Measurements from ENCODE around the gene SPEG.

Gene SPEG

GRCh38 chr2:219459460-219460311 lies 25.0 kb downstream of the SPEG start:
- no peak for DNase-seq
- no peak overlapping the region for H3K27ac ChIP-seq (ENCODE audit: insufficient read depth, low read length, poor library complexity, severe bottlenecking)

DNA sequence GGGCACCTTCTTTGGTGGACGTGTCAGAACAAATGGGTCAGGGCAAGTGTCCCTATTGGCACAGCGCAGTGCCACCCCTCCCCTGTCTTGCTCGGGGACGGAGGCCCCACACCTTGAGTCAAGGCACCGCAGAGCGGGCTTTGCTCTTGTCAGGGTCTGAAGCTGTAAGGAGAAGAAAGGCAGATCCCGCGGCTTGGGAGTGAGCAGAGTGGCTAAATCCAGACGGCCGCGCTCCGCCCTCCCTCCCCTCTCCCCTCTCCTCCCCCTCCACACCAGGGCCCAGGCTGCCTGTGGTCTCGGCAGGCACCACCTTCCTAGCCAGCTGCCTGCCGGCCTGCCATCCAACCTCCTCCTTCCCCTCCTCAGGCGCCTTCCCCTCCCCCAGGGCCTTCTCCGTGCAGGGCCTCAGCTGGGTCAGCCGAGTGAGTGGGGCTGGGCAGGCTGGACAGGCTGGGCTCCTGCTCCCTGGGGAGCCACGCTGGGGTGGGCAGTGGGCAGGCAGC lies 25.8 kb downstream of the SPEG start:
- Histone ChIP-seq H3K4me3 (ENCODE audit: insufficient read depth, low read depth, low read length, poor library complexity, severe bottlenecking) (no peak overlapping the region), H3K9me3 (ENCODE audit: control insufficient read depth, low read length) (no peaks in the 10 kb centered on the region), H3K4me1 (ENCODE audit: control insufficient read depth, insufficient read depth, low read length, poor library complexity, severe bottlenecking) (no peaks in the 10 kb centered on the region), H3K27ac (ENCODE audit: insufficient read depth, low read length, poor library complexity, severe bottlenecking) (no peak overlapping the region), H3K27me3 (replicated peaks; ENCODE audit: control insufficient read depth, insufficient read depth, low read length, poor library complexity, severe bottlenecking) (no peaks in the 10 kb centered on the region), H3K36me3 (ENCODE audit: control insufficient read depth, insufficient read depth, low read length) (no peaks in the 10 kb centered on the region)
- DNase-seq, result no peak

More at GRCh38 chr2:219459460-219460311, 25.0 kb downstream of the SPEG start:
- H3K4me1 ChIP-seq (ENCODE audit: control insufficient read depth, insufficient read depth, low read length, poor library complexity, severe bottlenecking), result no peaks in the 10 kb centered on the region
- no peaks in the 10 kb centered on the region for H3K36me3 ChIP-seq (ENCODE audit: control insufficient read depth, insufficient read depth, low read length)
- H3K27me3 ChIP-seq (replicated peaks; ENCODE audit: control insufficient read depth, insufficient read depth, low read length, poor library complexity, severe bottlenecking), result no peaks in the 10 kb centered on the region
- H3K4me3 ChIP-seq (ENCODE audit: insufficient read depth, low read depth, low read length, poor library complexity, severe bottlenecking), result no peak overlapping the region
- H3K9me3 ChIP-seq (ENCODE audit: control insufficient read depth, low read length), result no peaks in the 10 kb centered on the region

GRCh38 chr2:219461047-219461514 lies 26.4 kb downstream of the SPEG start:
- Histone ChIP-seq H3K9me3 (ENCODE audit: control insufficient read depth, low read length) (no peaks in the 10 kb centered on the region), H3K4me3 (ENCODE audit: insufficient read depth, low read depth, low read length, poor library complexity, severe bottlenecking) (no peak overlapping the region), H3K27ac (ENCODE audit: insufficient read depth, low read length, poor library complexity, severe bottlenecking) (no peak overlapping the region), H3K4me1 (ENCODE audit: control insufficient read depth, insufficient read depth, low read length, poor library complexity, severe bottlenecking) (no peaks in the 10 kb centered on the region), H3K27me3 (replicated peaks; ENCODE audit: control insufficient read depth, insufficient read depth, low read length, poor library complexity, severe bottlenecking) (no peaks in the 10 kb centered on the region), H3K36me3 (ENCODE audit: control insufficient read depth, insufficient read depth, low read length) (no peaks in the 10 kb centered on the region)
- no peak for DNase-seq

DNA sequence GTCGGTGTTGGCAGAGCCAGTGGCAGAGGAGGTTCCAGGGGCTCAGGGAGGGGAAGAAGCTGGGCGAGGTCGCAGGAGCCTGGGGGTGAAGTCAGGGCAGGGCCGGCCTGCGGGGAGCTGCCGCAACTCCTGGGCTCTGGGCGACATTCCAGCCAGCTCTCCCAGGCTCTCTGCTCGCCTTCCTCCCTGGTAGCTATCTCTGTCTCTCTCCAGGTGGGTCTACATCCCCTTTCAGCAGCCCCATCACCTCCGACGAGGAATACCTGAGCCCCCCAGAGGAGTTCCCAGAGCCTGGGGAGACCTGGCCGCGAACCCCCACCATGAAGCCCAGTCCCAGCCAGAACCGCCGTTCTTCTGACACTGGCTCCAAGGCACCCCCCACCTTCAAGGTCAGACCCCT lies 27.0 kb downstream of the SPEG start:
- no peaks in the 10 kb centered on the region for H3K4me1 ChIP-seq (ENCODE audit: control insufficient read depth, insufficient read depth, low read length, poor library complexity, severe bottlenecking)
- DNase-seq, result no peak
- H3K9me3 ChIP-seq (ENCODE audit: control insufficient read depth, low read length), result no peaks in the 10 kb centered on the region
- H3K4me3 ChIP-seq (ENCODE audit: insufficient read depth, low read depth, low read length, poor library complexity, severe bottlenecking), result no peak overlapping the region
- H3K27ac ChIP-seq (ENCODE audit: insufficient read depth, low read length, poor library complexity, severe bottlenecking), result no peak overlapping the region
- H3K36me3 ChIP-seq (ENCODE audit: control insufficient read depth, insufficient read depth, low read length), result no peaks in the 10 kb centered on the region
- no peaks in the 10 kb centered on the region for H3K27me3 ChIP-seq (replicated peaks; ENCODE audit: control insufficient read depth, insufficient read depth, low read length, poor library complexity, severe bottlenecking)

- no peak for DNase-seq
- no peak overlapping the region for H3K27ac ChIP-seq (ENCODE audit: insufficient read depth, low read length, poor library complexity, severe bottlenecking)
- H3K27me3 ChIP-seq (replicated peaks; ENCODE audit: control insufficient read depth, insufficient read depth, low read length, poor library complexity, severe bottlenecking), result no peaks in the 10 kb centered on the region
- no peaks in the 10 kb centered on the region for H3K9me3 ChIP-seq (ENCODE audit: control insufficient read depth, low read length)
- no peak overlapping the region for H3K4me3 ChIP-seq (ENCODE audit: insufficient read depth, low read depth, low read length, poor library complexity, severe bottlenecking)
- H3K36me3 ChIP-seq (ENCODE audit: control insufficient read depth, insufficient read depth, low read length), result no peaks in the 10 kb centered on the region
- H3K4me1 ChIP-seq (ENCODE audit: control insufficient read depth, insufficient read depth, low read length, poor library complexity, severe bottlenecking), result no peaks in the 10 kb centered on the region
Measured at GRCh38 chr2:219462349-219462748, 27.7 kb downstream of the SPEG start.

DNA sequence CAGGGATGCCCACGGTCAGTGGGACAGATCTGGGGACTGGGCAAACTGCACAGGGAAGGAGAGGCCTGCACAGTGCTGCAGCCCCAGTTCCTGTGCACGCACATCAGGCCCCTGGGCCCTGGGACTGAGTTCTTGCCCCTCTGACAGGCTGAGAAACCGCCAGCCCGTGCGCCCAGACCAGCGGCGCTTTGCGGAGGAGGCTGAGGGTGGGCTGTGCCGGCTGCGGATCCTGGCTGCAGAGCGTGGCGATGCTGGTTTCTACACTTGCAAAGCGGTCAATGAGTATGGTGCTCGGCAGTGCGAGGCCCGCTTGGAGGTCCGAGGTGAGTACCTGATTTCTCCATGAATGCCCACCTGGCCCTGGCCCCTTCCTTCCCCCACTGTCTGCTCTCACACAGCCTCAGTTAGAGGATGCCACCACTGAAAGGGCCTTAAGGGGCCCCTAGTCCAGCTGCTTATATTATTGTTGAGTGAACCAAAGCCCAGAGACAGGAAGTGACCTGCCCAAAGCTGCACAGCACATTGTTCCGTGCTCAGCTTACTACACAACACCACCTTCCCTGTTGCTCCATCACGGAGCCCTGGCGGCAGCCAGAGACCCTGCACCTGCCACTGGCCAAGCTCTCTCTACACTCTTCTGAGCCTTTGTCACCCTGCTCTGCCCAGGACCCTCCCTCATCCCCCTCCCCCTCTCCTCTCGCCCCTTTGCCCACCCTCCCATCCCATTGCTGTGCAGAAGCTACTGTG lies 29.8 kb downstream of the SPEG start:
- no peak overlapping the region for H3K27ac ChIP-seq (ENCODE audit: insufficient read depth, low read length, poor library complexity, severe bottlenecking)
- H3K4me3 ChIP-seq (ENCODE audit: insufficient read depth, low read depth, low read length, poor library complexity, severe bottlenecking), result no peak overlapping the region
- DNase-seq, result no peak
- no peaks in the 10 kb centered on the region for H3K4me1 ChIP-seq (ENCODE audit: control insufficient read depth, insufficient read depth, low read length, poor library complexity, severe bottlenecking)
- no peaks in the 10 kb centered on the region for H3K36me3 ChIP-seq (ENCODE audit: control insufficient read depth, insufficient read depth, low read length)
- no peaks in the 10 kb centered on the region for H3K9me3 ChIP-seq (ENCODE audit: control insufficient read depth, low read length)
- H3K27me3 ChIP-seq (replicated peaks; ENCODE audit: control insufficient read depth, insufficient read depth, low read length, poor library complexity, severe bottlenecking), result no peaks in the 10 kb centered on the region

GRCh38 chr2:219465659-219466561 lies 31.3 kb downstream of the SPEG start:
- Histone ChIP-seq H3K36me3 (ENCODE audit: control insufficient read depth, insufficient read depth, low read length) (no peaks in the 10 kb centered on the region), H3K27ac (ENCODE audit: insufficient read depth, low read length, poor library complexity, severe bottlenecking) (no peak overlapping the region)

DNA sequence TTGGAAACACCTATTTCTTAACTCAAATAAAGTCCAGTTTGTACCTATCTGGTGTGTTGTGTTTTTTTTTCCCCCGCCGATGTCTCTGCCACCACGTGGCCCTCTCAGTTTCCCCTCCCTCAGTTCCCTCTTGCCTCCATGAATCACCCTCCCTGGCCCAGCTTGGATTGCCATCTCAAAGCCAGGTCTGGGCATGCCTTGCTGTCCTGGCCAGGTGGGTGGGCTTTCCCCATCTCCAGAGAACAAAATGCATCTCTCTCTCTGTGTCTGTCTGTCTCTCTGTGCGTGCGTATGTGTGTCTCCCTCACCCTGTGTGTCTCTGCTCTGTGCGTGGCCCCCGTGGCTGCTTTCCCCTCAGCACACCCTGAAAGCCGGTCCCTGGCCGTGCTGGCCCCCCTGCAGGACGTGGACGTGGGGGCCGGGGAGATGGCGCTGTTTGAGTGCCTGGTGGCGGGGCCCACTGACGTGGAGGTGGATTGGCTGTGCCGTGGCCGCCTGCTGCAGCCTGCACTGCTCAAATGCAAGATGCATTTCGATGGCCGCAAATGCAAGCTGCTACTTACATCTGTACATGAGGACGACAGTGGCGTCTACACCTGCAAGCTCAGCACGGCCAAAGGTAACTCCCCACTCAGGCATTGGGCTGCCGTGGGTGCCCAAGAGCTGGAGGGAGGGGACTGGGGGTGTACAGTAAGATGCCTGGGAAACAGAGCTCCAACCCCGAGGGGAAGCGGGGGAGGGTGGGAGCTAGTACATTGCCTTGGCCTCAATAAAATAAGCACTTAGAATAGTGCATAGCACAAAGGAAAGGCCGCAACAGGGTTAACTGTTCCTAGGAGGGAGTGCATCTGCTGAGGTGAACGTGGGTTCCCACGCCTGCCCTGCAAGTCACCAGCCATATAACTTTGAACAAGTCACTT lies 32.4 kb downstream of the SPEG start:
- H3K9me3 ChIP-seq (ENCODE audit: control insufficient read depth, low read length), result no peaks in the 10 kb centered on the region
- DNase-seq, result no peak
- no peaks in the 10 kb centered on the region for H3K4me1 ChIP-seq (ENCODE audit: control insufficient read depth, insufficient read depth, low read length, poor library complexity, severe bottlenecking)
- H3K27me3 ChIP-seq (replicated peaks; ENCODE audit: control insufficient read depth, insufficient read depth, low read length, poor library complexity, severe bottlenecking), result no peaks in the 10 kb centered on the region
- H3K36me3 ChIP-seq (ENCODE audit: control insufficient read depth, insufficient read depth, low read length), result no peaks in the 10 kb centered on the region
- H3K4me3 ChIP-seq (ENCODE audit: insufficient read depth, low read depth, low read length, poor library complexity, severe bottlenecking), result no peak overlapping the region
- H3K27ac ChIP-seq (ENCODE audit: insufficient read depth, low read length, poor library complexity, severe bottlenecking), result no peak overlapping the region

More at GRCh38 chr2:219465659-219466561, 31.3 kb downstream of the SPEG start:
- Histone ChIP-seq H3K27me3 (replicated peaks; ENCODE audit: control insufficient read depth, insufficient read depth, low read length, poor library complexity, severe bottlenecking) (no peaks in the 10 kb centered on the region), H3K4me3 (ENCODE audit: insufficient read depth, low read depth, low read length, poor library complexity, severe bottlenecking) (no peak overlapping the region), H3K4me1 (ENCODE audit: control insufficient read depth, insufficient read depth, low read length, poor library complexity, severe bottlenecking) (no peaks in the 10 kb centered on the region), H3K9me3 (ENCODE audit: control insufficient read depth, low read length) (no peaks in the 10 kb centered on the region)
- no peak for DNase-seq

DNA sequence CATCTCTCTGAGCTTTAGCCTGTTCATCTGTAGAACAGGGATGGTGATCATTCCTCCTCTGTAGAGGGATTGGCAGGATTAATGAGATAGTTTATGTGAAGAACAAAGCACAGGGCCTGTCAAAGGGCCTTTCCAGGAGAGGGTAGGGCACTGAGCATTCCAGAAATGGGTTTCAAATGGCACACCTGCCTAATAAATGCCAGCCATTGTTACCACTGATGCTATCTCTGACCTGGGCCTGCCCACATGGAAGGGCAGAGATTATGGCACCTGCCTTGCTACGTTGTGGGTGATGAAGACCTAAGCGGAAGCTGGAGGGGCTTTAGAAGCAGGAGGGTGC lies 33.1 kb downstream of the SPEG start:
- no peak for DNase-seq
- H3K27me3 ChIP-seq (replicated peaks; ENCODE audit: control insufficient read depth, insufficient read depth, low read length, poor library complexity, severe bottlenecking), result no peaks in the 10 kb centered on the region
- H3K27ac ChIP-seq (ENCODE audit: insufficient read depth, low read length, poor library complexity, severe bottlenecking), result no peak overlapping the region
- H3K4me3 ChIP-seq (ENCODE audit: insufficient read depth, low read depth, low read length, poor library complexity, severe bottlenecking), result no peak overlapping the region
- no peaks in the 10 kb centered on the region for H3K36me3 ChIP-seq (ENCODE audit: control insufficient read depth, insufficient read depth, low read length)
- no peaks in the 10 kb centered on the region for H3K9me3 ChIP-seq (ENCODE audit: control insufficient read depth, low read length)
- no peaks in the 10 kb centered on the region for H3K4me1 ChIP-seq (ENCODE audit: control insufficient read depth, insufficient read depth, low read length, poor library complexity, severe bottlenecking)
